Epithelial cell of esophagus (primary cell): ENCODE results near the gene STOX2.

Source experiments
- DNase-seq: peaks from one replicate; pipeline ENCODE4 v3.0.0; 2010; ENCODE audit warnings: low read depth
- H3K4me3 ChIP-seq: 2 replicates; pipeline ENCODE4 v1.5.1; 2011; ENCODE audit warnings: mild to moderate bottlenecking, low read length, control low read depth
- TF ChIP-seq, protein P1 (sequence below): IDR thresholded peaks from 2 replicates; pipeline ENCODE4 v1.5.1; 2011; ENCODE audit warnings: low read depth, mild to moderate bottlenecking, low read length, control low read depth, inconsistent platforms; ENCODE audit not compliant: insufficient read depth; ENCODE audit errors: missing control alignments

The STOX2 gene

GRCh38 chr4:183977707-183978106 lies 72.6 kb downstream of the STOX2 start:
- DNase-seq = no peak
- H3K4me3 ChIP-seq = no peak overlapping the region
- TF ChIP-seq, protein P1, sequence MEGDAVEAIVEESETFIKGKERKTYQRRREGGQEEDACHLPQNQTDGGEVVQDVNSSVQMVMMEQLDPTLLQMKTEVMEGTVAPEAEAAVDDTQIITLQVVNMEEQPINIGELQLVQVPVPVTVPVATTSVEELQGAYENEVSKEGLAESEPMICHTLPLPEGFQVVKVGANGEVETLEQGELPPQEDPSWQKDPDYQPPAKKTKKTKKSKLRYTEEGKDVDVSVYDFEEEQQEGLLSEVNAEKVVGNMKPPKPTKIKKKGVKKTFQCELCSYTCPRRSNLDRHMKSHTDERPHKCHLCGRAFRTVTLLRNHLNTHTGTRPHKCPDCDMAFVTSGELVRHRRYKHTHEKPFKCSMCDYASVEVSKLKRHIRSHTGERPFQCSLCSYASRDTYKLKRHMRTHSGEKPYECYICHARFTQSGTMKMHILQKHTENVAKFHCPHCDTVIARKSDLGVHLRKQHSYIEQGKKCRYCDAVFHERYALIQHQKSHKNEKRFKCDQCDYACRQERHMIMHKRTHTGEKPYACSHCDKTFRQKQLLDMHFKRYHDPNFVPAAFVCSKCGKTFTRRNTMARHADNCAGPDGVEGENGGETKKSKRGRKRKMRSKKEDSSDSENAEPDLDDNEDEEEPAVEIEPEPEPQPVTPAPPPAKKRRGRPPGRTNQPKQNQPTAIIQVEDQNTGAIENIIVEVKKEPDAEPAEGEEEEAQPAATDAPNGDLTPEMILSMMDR = no peak

- TF ChIP-seq, protein P1 = no peak
- no peak for DNase-seq
- H3K4me3 ChIP-seq = no peak overlapping the region
These were observed 79.5 kb downstream of the STOX2 start for GRCh38 chr4:183984566-183984965.

DNA sequence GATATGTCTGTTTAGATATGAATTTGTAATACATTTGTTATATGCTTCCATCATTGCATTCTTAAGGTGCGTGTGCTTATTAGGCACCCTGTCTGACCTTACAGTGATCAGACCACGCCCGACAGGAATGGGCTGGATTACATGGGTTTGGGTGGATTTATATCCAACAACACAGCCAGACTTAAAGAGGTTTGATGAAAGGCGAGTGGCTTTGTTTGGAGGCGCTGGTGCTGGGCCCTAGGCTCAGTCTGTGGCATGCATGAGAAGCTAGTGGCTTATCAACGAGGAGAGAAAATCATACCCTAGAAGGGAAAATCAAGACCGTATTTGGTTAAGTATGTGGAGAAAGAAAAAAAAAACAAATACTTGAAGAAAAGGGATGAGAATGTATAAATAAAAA lies 80.7 kb downstream of the STOX2 start:
- TF ChIP-seq, protein P1 = no peak
- no peak for DNase-seq
- H3K4me3 ChIP-seq = no peak overlapping the region

- no peak for DNase-seq
- no peak overlapping the region for H3K4me3 ChIP-seq
- TF ChIP-seq, protein P1 = no peak
These were observed 81.3 kb downstream of the STOX2 start for GRCh38 chr4:183986291-183986970.

DNA sequence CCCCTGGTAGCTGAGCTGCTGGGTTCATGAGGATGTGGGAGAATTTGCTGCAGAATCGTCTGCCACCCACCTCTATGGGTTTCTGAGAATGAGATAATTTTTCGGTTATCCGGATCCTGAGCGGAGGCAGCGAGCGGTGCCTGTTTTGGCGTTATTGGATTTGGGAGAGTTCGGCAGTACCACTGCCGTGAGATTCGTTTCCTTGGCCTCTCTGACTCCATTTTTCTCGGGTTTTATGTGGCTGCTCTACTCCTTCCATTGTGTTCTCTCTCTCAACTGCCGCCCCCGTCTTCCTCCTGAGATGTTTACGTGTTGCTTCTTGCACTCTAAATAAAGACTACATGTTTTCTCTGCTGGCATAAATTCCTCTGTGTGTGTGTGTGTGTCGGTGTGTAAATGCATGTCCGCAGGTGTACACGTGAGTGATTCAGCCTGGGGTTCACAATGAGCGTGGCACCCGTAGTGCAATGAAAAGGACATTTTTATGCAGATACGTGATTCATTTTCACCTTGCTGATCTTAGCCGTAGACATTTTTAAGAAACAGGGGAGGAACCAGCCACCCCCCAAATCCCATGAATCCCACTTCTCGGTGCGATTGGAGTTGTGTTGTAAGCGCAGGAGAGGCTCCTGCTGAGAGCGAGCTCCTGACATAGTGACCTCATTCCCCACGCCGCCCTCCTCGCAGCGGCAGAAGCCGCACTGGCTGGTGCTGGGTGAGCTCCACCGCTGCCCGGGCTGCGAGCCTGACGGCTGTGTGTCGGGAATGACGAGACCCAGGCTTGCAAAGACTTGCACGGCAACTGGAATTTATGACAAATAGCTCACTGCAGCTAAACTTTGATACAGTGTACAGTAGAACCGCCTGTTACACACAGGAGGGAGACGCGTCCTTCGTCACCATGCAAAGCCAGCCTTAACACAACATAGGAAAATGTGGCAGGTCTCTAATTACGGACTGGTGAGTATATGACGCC lies 82.2 kb downstream of the STOX2 start:
- H3K4me3 ChIP-seq = peak overlapping the region; percentile 42
- TF ChIP-seq, protein P1 = no peak
- peak; percentile 99 for DNase-seq

GRCh38 chr4:183987987-183988392 lies 82.9 kb downstream of the STOX2 start:
- peak overlapping the region; percentile 42 for H3K4me3 ChIP-seq
- DNase-seq = peak; percentile 96
- TF ChIP-seq, protein P1 = no peak
